Memory B cell (primary cell): ENCODE results near the gene FOXK1.

Source experiments
- ATAC-seq: fragments of 150-1000 bp; cut with Tn5 transposase; 2 replicates; pipeline ENCODE4 v1.10.0; 2021; ENCODE audit warnings: low read depth, mild to moderate bottlenecking, moderate library complexity
- DNase-seq, 2 donors: peaks; one replicate each; pipeline ENCODE4 v3.0.0; 2022; ENCODE audit warnings: low spot score in 2 of 2
- H3K27ac Mint-ChIP-seq: one replicate; pipeline ENCODE4 v1.8.0; 2022; ENCODE audit warnings: mild to moderate bottlenecking, moderate library complexity, mixed read lengths
- H3K27me3 Mint-ChIP-seq: one replicate; pipeline ENCODE4 v1.8.0; 2022; ENCODE audit warnings: mixed read lengths
- H3K36me3 Mint-ChIP-seq: one replicate; pipeline ENCODE4 v1.8.0; 2022; ENCODE audit warnings: mild to moderate bottlenecking, mixed read lengths
- H3K4me1 Mint-ChIP-seq: one replicate; pipeline ENCODE4 v1.8.0; 2022; ENCODE audit warnings: mixed read lengths
- H3K4me3 Mint-ChIP-seq: one replicate; pipeline ENCODE4 v1.8.0; 2022; ENCODE audit warnings: mild to moderate bottlenecking, moderate library complexity, mixed read lengths
- H3K9me3 Mint-ChIP-seq: one replicate; pipeline ENCODE4 v1.8.0; 2022; ENCODE audit warnings: mixed read lengths

FOXK1 gene

GRCh38 chr7:4714161-4714700 is 32.1 kb downstream of the FOXK1 start:
- no peaks in the 10 kb centered on the region for H3K9me3 Mint-ChIP-seq
- H3K36me3 Mint-ChIP-seq = peaks cover 7% of the 10 kb centered on the region
- peak overlapping the region; percentile 14 for H3K4me3 Mint-ChIP-seq
- H3K27me3 Mint-ChIP-seq = no peaks in the 10 kb centered on the region
- H3K4me1 Mint-ChIP-seq = peaks cover 40% of the 10 kb centered on the region
- DNase-seq (no peak), ATAC-seq (no peak)
- H3K27ac Mint-ChIP-seq = no peak overlapping the region

GRCh38 chr7:4714767-4715409 is 32.8 kb downstream of the FOXK1 start:
- H3K27ac Mint-ChIP-seq = peak overlapping the region; percentile 20
- DNase-seq = no peak
- no peak overlapping the region for H3K4me3 Mint-ChIP-seq
- H3K27me3 Mint-ChIP-seq = no peaks in the 10 kb centered on the region
- peaks cover 7% of the 10 kb centered on the region for H3K36me3 Mint-ChIP-seq
- H3K9me3 Mint-ChIP-seq = no peaks in the 10 kb centered on the region
- peaks cover 46% of the 10 kb centered on the region for H3K4me1 Mint-ChIP-seq
- ATAC-seq = no peak

- no peaks in the 10 kb centered on the region for H3K9me3 Mint-ChIP-seq
- peaks cover 9% of the 10 kb centered on the region for H3K36me3 Mint-ChIP-seq
- H3K4me1 Mint-ChIP-seq = peaks cover 51% of the 10 kb centered on the region
- H3K4me3 Mint-ChIP-seq = no peak overlapping the region
- H3K27ac Mint-ChIP-seq = peak overlapping the region; percentile 20
- DNase-seq (no peak), ATAC-seq (no peak)
- no peaks in the 10 kb centered on the region for H3K27me3 Mint-ChIP-seq
These were observed 33.3 kb downstream of the FOXK1 start for GRCh38 chr7:4715410-4715776.

GRCh38 chr7:4716946-4717795 is 35.1 kb downstream of the FOXK1 start:
- Mint-ChIP-seq H3K36me3 (peaks cover 9% of the 10 kb centered on the region), H3K27me3 (no peaks in the 10 kb centered on the region), H3K4me3 (no peak overlapping the region), H3K4me1 (peaks cover 39% of the 10 kb centered on the region), H3K9me3 (no peaks in the 10 kb centered on the region), H3K27ac (peak overlapping the region; percentile 40)
- DNase-seq (no peak), ATAC-seq (no peak)

- H3K27me3 Mint-ChIP-seq = no peaks in the 10 kb centered on the region
- DNase-seq (no peak), ATAC-seq (no peak)
- H3K4me1 Mint-ChIP-seq = peaks cover 33% of the 10 kb centered on the region
- no peak overlapping the region for H3K4me3 Mint-ChIP-seq
- no peaks in the 10 kb centered on the region for H3K9me3 Mint-ChIP-seq
- peaks cover 9% of the 10 kb centered on the region for H3K36me3 Mint-ChIP-seq
- no peak overlapping the region for H3K27ac Mint-ChIP-seq
These were observed 36.0 kb downstream of the FOXK1 start for GRCh38 chr7:4718075-4718474.

- peaks cover 9% of the 10 kb centered on the region for H3K36me3 Mint-ChIP-seq
- H3K9me3 Mint-ChIP-seq = no peaks in the 10 kb centered on the region
- H3K27me3 Mint-ChIP-seq = no peaks in the 10 kb centered on the region
- peak overlapping the region; percentile 58 for H3K27ac Mint-ChIP-seq
- H3K4me1 Mint-ChIP-seq = peaks cover 34% of the 10 kb centered on the region
- DNase-seq (no peak), ATAC-seq (no peak)
- H3K4me3 Mint-ChIP-seq = peak overlapping the region; percentile 8
These were observed 38.1 kb downstream of the FOXK1 start for GRCh38 chr7:4720225-4720624.

GRCh38 chr7:4722308-4722707 is 40.2 kb downstream of the FOXK1 start:
- peaks cover 7% of the 10 kb centered on the region for H3K36me3 Mint-ChIP-seq
- H3K9me3 Mint-ChIP-seq = no peaks in the 10 kb centered on the region
- DNase-seq = no peak
- H3K4me1 Mint-ChIP-seq = peaks cover 29% of the 10 kb centered on the region
- ATAC-seq = no peak
- no peak overlapping the region for H3K27ac Mint-ChIP-seq
- H3K27me3 Mint-ChIP-seq = no peaks in the 10 kb centered on the region
- no peak overlapping the region for H3K4me3 Mint-ChIP-seq

- DNase-seq (no peak), ATAC-seq (no peak)
- peaks cover 7% of the 10 kb centered on the region for H3K36me3 Mint-ChIP-seq
- H3K27ac Mint-ChIP-seq = no peak overlapping the region
- peaks cover 28% of the 10 kb centered on the region for H3K4me1 Mint-ChIP-seq
- H3K9me3 Mint-ChIP-seq = no peaks in the 10 kb centered on the region
- no peak overlapping the region for H3K4me3 Mint-ChIP-seq
- H3K27me3 Mint-ChIP-seq = no peaks in the 10 kb centered on the region
These were observed 41.0 kb downstream of the FOXK1 start for GRCh38 chr7:4722960-4723630.

GRCh38 chr7:4724648-4725013 is 42.5 kb downstream of the FOXK1 start:
- no peaks in the 10 kb centered on the region for H3K27me3 Mint-ChIP-seq
- peak overlapping the region; percentile 92 for H3K4me3 Mint-ChIP-seq
- peaks cover 5% of the 10 kb centered on the region for H3K36me3 Mint-ChIP-seq
- peaks cover 25% of the 10 kb centered on the region for H3K4me1 Mint-ChIP-seq
- ATAC-seq = peak; percentile 31
- peak overlapping the region; percentile 93 for H3K27ac Mint-ChIP-seq
- peak in 1 of 2 donors; percentile 27 for DNase-seq
- H3K9me3 Mint-ChIP-seq = no peaks in the 10 kb centered on the region

GRCh38 chr7:4725014-4725849 is 43.1 kb downstream of the FOXK1 start:
- peak overlapping the region; percentile 92 for H3K4me3 Mint-ChIP-seq
- peaks cover 18% of the 10 kb centered on the region for H3K4me1 Mint-ChIP-seq
- DNase-seq (peak; percentile 37 to 45), ATAC-seq (peak; percentile 78)
- H3K27me3 Mint-ChIP-seq = no peaks in the 10 kb centered on the region
- no peaks in the 10 kb centered on the region for H3K9me3 Mint-ChIP-seq
- peak overlapping the region; percentile 93 for H3K27ac Mint-ChIP-seq
- H3K36me3 Mint-ChIP-seq = peaks cover 3% of the 10 kb centered on the region

GRCh38 chr7:4725850-4726450 is 43.9 kb downstream of the FOXK1 start:
- ATAC-seq = no peak
- Mint-ChIP-seq H3K27ac (peak overlapping the region; percentile 93), H3K36me3 (peaks cover 1% of the 10 kb centered on the region), H3K9me3 (no peaks in the 10 kb centered on the region), H3K27me3 (no peaks in the 10 kb centered on the region), H3K4me1 (peaks cover 15% of the 10 kb centered on the region), H3K4me3 (peak overlapping the region; percentile 92)
- DNase-seq = no peak

- H3K27me3 Mint-ChIP-seq = no peaks in the 10 kb centered on the region
- no peak for DNase-seq
- H3K36me3 Mint-ChIP-seq = no peaks in the 10 kb centered on the region
- H3K4me3 Mint-ChIP-seq = no peak overlapping the region
- no peak overlapping the region for H3K27ac Mint-ChIP-seq
- H3K9me3 Mint-ChIP-seq = no peaks in the 10 kb centered on the region
- peaks cover 12% of the 10 kb centered on the region for H3K4me1 Mint-ChIP-seq
- no peak for ATAC-seq
These were observed 44.5 kb downstream of the FOXK1 start for GRCh38 chr7:4726566-4726965.
